CD14-positive monocyte (primary cell): ENCODE data around the gene TMEM119. TPM values are rescaled to one million over a fixed set of nuclear protein-coding genes. Genes with fewer than 3 reads are reported as not detected.

Experiments used
- DNase-seq, 3 donors: peaks; one replicate each; pipeline ENCODE4 v3.0.0-alpha.2; 2011 to 2022
- H2AFZ ChIP-seq: 2 replicates; pipeline ENCODE4 v1.6.0; 2012; ENCODE audit warnings: mild to moderate bottlenecking, low read depth, low read length, inconsistent platforms; ENCODE audit not compliant: insufficient read depth, poor library complexity, severe bottlenecking
- H3K27ac ChIP-seq, 2 donors: 1 replicate in 1 of 2; 2 replicates in 1 of 2; pipeline ENCODE4 v1.5.1; 2012 to 2013; ENCODE audit warnings: low read length in 2 of 2, control low read depth in 1 of 2, inconsistent platforms in 1 of 2, low read depth in 1 of 2, mild to moderate bottlenecking in 1 of 2
- H3K27me3 ChIP-seq, 2 donors: one replicate each; pipeline versions ENCODE4 v1.6.0 to v1.6.1; 2011 to 2013; ENCODE audit warnings: low read length in 2 of 2; ENCODE audit not compliant: control insufficient read depth in 2 of 2, insufficient read depth in 2 of 2
- H3K36me3 ChIP-seq, 2 donors: replicated peaks in 1 of 2; 1 replicate in 1 of 2; 2 replicates in 1 of 2; pipeline versions ENCODE4 v1.5.1 to v1.6.1; 2012 to 2013; ENCODE audit warnings: low read length in 2 of 2, control low read depth in 1 of 2, inconsistent platforms in 1 of 2, mild to moderate bottlenecking in 1 of 2; ENCODE audit not compliant: insufficient read depth in 2 of 2, control insufficient read depth in 1 of 2
- H3K4me1 ChIP-seq, 2 donors: 1 replicate in 1 of 2; 2 replicates in 1 of 2; pipeline versions ENCODE4 v1.5.1 to v1.6.1; 2012 to 2013; ENCODE audit warnings: low read length in 2 of 2, control low read depth in 1 of 2, inconsistent platforms in 1 of 2, mild to moderate bottlenecking in 1 of 2, moderate library complexity in 1 of 2; ENCODE audit not compliant: insufficient read depth in 2 of 2, control insufficient read depth in 1 of 2
- H3K4me2 ChIP-seq: replicated peaks from 2 replicates; pipeline ENCODE3; 2012; ENCODE audit warnings: low read length, moderate library complexity, mild to moderate bottlenecking; ENCODE audit not compliant: poor library complexity, severe bottlenecking; ENCODE audit errors: extremely low read depth
- H3K4me3 ChIP-seq, 3 experiments: fragments of 200-600 bp in 1 of 3; sonication (generic) in 1 of 3; replicated peaks in 1 of 3; 1 replicate in 2 of 3; 2 replicates in 1 of 3; pipeline ENCODE4 v1.5.1; 2011 to 2013; ENCODE audit warnings: low read length in 3 of 3, mild to moderate bottlenecking in 3 of 3, control low read depth in 2 of 3, low read depth in 2 of 3, inconsistent platforms in 1 of 3, moderate library complexity in 1 of 3
- H3K79me2 ChIP-seq: 2 replicates; pipeline ENCODE4 v1.6.0; 2012; ENCODE audit warnings: mild to moderate bottlenecking, control low read depth, inconsistent platforms, low read length, moderate library complexity; ENCODE audit not compliant: insufficient read depth
- H3K9ac ChIP-seq: 2 replicates; pipeline ENCODE4 v1.6.0; 2017; ENCODE audit warnings: low read length, mild to moderate bottlenecking; ENCODE audit not compliant: insufficient read depth, poor library complexity, severe bottlenecking
- H3K9me3 ChIP-seq, 2 donors: replicated peaks in 1 of 2; 1 replicate in 1 of 2; 2 replicates in 1 of 2; pipeline versions ENCODE4 v1.5.1 to v1.6.1; 2012 to 2013; ENCODE audit warnings: low read length in 2 of 2, control low read depth in 1 of 2; ENCODE audit not compliant: control insufficient read depth in 1 of 2, insufficient read depth in 1 of 2
- H4K20me1 ChIP-seq: 2 replicates; pipeline ENCODE4 v1.6.0; 2012; ENCODE audit warnings: mild to moderate bottlenecking, low read length, control low read depth, moderate library complexity; ENCODE audit not compliant: insufficient read depth
- H3K27ac Mint-ChIP-seq, 7 donors: one replicate each; pipeline ENCODE4 v1.8.0; 2020; ENCODE audit warnings: mild to moderate bottlenecking in 7 of 7, mixed read lengths in 7 of 7, moderate library complexity in 6 of 7, inconsistent platforms in 2 of 7
- H3K27me3 Mint-ChIP-seq, 3 donors: one replicate each; pipeline ENCODE4 v1.8.0; 2021 to 2022; ENCODE audit warnings: low read depth in 3 of 3, mild to moderate bottlenecking in 3 of 3, mixed read lengths in 3 of 3, moderate library complexity in 3 of 3, inconsistent platforms in 1 of 3
- H3K36me3 Mint-ChIP-seq, 2 donors: one replicate each; pipeline ENCODE4 v1.8.0; 2020; ENCODE audit warnings: mixed read lengths in 2 of 2, inconsistent platforms in 1 of 2, mild to moderate bottlenecking in 1 of 2
- H3K4me1 Mint-ChIP-seq: one replicate; pipeline ENCODE4 v1.8.0; 2020; ENCODE audit warnings: mild to moderate bottlenecking, mixed read lengths
- H3K4me3 Mint-ChIP-seq, 2 donors: one replicate each; pipeline ENCODE4 v1.8.0; 2020; ENCODE audit warnings: mild to moderate bottlenecking in 2 of 2, mixed read lengths in 2 of 2, moderate library complexity in 1 of 2
- H3K9me3 Mint-ChIP-seq, 7 donors: one replicate each; pipeline ENCODE4 v1.8.0; 2020 to 2022; ENCODE audit warnings: mixed read lengths in 7 of 7, mild to moderate bottlenecking in 6 of 7, moderate library complexity in 6 of 7, inconsistent platforms in 2 of 7
- WGBS: methylation state at CpG from one replicate; pipeline ENCODE4 v1.1.5; 2013; ENCODE audit warnings: missing lambda C conversion rate; ENCODE audit not compliant: insufficient coverage; 5-methylcytosine and 5-hydroxymethylcytosine counted together
- intact Hi-C, 2 donors: fragments of 100-400 bp; cut with micrococcal nuclease; formaldehyde crosslinking; loops; one replicate each; pipeline versions ENCODE4 v1.15.0 to v1.15.1; 2023
- polyA plus RNA-seq, 3 donors: library from polyadenylated mRNA; depleted of rRNA in 1 of 3; unstranded in 2 of 3; stranded (reverse) in 1 of 3; fragments of 300-500 nt in 2 of 3; fragments of >200 nt in 1 of 3; fragmentation: Illumina TruSeq in 2 of 3; gene quantifications; 1 replicate in 2 of 3; 2 replicates in 1 of 3; pipeline ENCODE4 v1.2.3, GENCODE V29; 2012 to 2021
- TF ChIP-seq, protein P1 (sequence below): fragments of 200-600 bp; IDR thresholded peaks from one replicate; pipeline ENCODE4 v1.8.0; 2022; ENCODE audit warnings: antibody characterized with exemption, mild to moderate bottlenecking

TMEM119 gene
- polyA plus RNA-seq, 3 donors = 0.18 to 0.85 (median 0.56) TPM

DNA sequence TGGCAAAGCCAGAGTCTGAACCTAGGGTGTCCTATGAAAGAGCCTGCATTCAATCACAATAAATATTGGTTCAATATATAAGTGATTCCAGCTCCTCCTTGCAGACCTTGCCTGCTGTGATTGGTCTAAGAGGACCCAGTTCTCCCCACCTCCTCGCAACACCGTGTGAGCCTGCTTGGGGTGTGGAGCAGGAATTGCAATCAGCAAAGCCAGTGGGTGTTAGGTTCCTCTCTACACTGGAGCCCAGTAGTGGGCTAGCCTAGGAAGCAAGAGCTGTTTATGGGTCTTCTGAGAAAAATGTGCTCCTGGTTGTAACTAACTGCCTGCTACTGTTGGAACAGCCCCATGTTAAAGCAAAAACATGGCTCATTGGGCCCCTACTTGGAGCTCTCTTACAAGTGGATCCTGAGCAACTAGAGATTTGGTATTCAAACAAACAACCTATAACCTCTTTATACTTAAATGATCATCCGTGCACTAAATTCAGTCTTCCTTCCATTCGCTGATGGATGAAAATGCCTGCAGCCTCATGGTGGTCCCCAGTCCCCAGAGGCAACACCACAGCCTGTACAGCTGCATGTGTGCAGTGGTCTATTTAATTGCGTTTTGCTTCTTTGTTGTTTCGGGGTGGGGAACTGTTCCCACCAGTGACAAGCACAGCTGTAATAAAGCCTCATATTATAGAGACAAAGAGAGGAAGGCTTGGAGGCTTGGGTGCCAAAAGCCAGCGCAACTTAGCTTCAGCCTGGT lies 39.5 kb upstream of the TMEM119 start:
- peaks cover 0 to 2% (median 0%) of the 10 kb centered on the region in 7 donors for H3K9me3 Mint-ChIP-seq
- Histone ChIP-seq H3K27ac (no peak overlapping the region), H3K9ac (no peak overlapping the region), H3K79me2 (peaks cover 23% of the 10 kb centered on the region), H2AFZ (no peak overlapping the region), H4K20me1 (no peaks in the 10 kb centered on the region), H3K4me3 (no peak overlapping the region), H3K4me2 (no peak overlapping the region), H3K9me3 (no peaks in the 10 kb centered on the region), H3K36me3 (no peaks in the 10 kb centered on the region), H3K4me1 (peaks cover 72 to 76% of the 10 kb centered on the region in 2 donors), H3K27me3 (no peaks in the 10 kb centered on the region)
- no peak overlapping the region for H3K4me3 Mint-ChIP-seq
- H3K36me3 Mint-ChIP-seq = no peaks in the 10 kb centered on the region
- 100% methylated on average over 1 of the region's 7 CpGs for WGBS
- no peak for DNase-seq
- H3K27ac Mint-ChIP-seq = peak overlapping the region in 1 of 7 donors; percentile 58
- intact Hi-C loops = no loop called here
- TF ChIP-seq, protein P1, sequence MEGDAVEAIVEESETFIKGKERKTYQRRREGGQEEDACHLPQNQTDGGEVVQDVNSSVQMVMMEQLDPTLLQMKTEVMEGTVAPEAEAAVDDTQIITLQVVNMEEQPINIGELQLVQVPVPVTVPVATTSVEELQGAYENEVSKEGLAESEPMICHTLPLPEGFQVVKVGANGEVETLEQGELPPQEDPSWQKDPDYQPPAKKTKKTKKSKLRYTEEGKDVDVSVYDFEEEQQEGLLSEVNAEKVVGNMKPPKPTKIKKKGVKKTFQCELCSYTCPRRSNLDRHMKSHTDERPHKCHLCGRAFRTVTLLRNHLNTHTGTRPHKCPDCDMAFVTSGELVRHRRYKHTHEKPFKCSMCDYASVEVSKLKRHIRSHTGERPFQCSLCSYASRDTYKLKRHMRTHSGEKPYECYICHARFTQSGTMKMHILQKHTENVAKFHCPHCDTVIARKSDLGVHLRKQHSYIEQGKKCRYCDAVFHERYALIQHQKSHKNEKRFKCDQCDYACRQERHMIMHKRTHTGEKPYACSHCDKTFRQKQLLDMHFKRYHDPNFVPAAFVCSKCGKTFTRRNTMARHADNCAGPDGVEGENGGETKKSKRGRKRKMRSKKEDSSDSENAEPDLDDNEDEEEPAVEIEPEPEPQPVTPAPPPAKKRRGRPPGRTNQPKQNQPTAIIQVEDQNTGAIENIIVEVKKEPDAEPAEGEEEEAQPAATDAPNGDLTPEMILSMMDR = no peak
- peaks cover 0 to 2% (median 0%) of the 10 kb centered on the region in 3 donors for H3K27me3 Mint-ChIP-seq
- H3K4me1 Mint-ChIP-seq = peaks cover 75% of the 10 kb centered on the region

DNA sequence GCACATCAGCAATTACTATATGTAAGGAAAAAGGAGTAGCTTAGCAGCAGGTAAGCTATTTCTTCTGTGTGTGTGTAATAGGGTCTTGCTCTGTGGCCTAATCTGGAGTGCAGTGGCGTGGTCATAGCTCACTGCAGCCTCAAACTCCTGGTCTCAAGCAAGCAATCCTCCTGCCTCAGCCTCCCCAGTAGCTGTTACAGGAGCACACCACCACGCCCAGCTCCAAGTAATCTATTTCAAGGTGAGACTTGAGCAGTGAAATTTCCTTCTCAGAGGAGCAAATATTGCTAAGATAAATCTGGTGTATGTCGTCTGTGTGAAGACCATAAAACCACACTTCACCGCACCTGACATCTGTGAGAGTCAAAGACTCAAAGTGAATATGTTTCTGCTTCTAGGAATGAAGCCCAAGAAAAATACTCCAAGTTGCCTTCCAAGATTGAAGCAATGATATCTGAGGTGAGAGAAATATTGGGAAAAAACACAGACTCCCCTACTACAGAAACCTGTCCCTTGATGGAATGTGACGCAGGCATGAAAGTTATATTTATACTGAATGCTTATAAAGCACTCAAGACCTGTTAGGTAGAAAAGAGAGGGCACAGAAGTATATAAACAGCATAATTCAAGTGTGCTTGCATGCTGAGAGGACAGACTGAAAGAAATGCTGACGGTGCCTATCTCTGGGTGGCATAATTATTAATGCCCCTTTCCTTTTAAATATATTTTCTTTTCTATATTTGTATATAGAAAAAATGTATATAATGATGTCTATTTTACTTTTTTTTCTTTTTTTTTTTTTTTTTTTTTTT lies 38.3 kb upstream of the TMEM119 start:
- TF ChIP-seq, protein P1 = no peak
- Histone ChIP-seq H4K20me1 (peaks cover 3% of the 10 kb centered on the region), H3K9me3 (no peaks in the 10 kb centered on the region), H2AFZ (peak overlapping the region; percentile 13), H3K4me1 (peaks cover 74 to 75% of the 10 kb centered on the region in 2 donors), H3K79me2 (peaks cover 34% of the 10 kb centered on the region), H3K9ac (no peak overlapping the region), H3K4me3 (peak overlapping the region in 1 of 3 experiments; percentile 88), H3K4me2 (no peak overlapping the region), H3K27ac (peak overlapping the region; percentile 98 to 99), H3K36me3 (no peaks in the 10 kb centered on the region), H3K27me3 (no peaks in the 10 kb centered on the region)
- Mint-ChIP-seq H3K4me1 (peaks cover 73% of the 10 kb centered on the region), H3K36me3 (peaks cover 5 to 7% of the 10 kb centered on the region in 2 donors), H3K27me3 (peaks cover 0 to 2% (median 0%) of the 10 kb centered on the region in 3 donors), H3K9me3 (peaks cover 0 to 4% (median 0%) of the 10 kb centered on the region in 7 donors), H3K4me3 (no peak overlapping the region), H3K27ac (peak overlapping the region; percentile 98 to 100 (median 100))
- no CpG with 5 or more reads among the region's 6 CpGs for WGBS
- no peak for DNase-seq
- intact Hi-C loops = no loop called here
